Hepatocyte (in vitro differentiated cells): ENCODE data around the gene STARD10.

Experiments
- CTCF ChIP-seq: fragments of 200-600 bp; sonication (generic); IDR thresholded peaks from 2 replicates; pipeline ENCODE4 v1.5.1; 2016; ENCODE audit warnings: antibody characterized with exemption, mild to moderate bottlenecking; ENCODE audit not compliant: poor library complexity
- EZH2 ChIP-seq: fragments of 200-600 bp; sonication (generic); IDR thresholded peaks from 2 replicates; pipeline ENCODE4 v1.6.1; 2016; ENCODE audit warnings: antibody characterized with exemption, mild to moderate bottlenecking, borderline replicate concordance
- EZH2phosphoT487 ChIP-seq: fragments of 200-600 bp; sonication (generic); IDR thresholded peaks from one replicate; pipeline ENCODE4 v1.6.1; 2018; ENCODE audit warnings: antibody characterized with exemption, mild to moderate bottlenecking, low read depth, moderate library complexity; ENCODE audit not compliant: unreplicated experiment, severe bottlenecking

GRCh38 chr11:72786305-72787215 lies 7.3 kb downstream of the STARD10 start:
- TF ChIP-seq CTCF (no peak), EZH2 (no peak), EZH2phosphoT487 (no peak)
